Stimulated activated CD4-positive, alpha-beta T cell treated with anti-CD3 and anti-CD28 coated beads, Interleukin-1b, Interleukin-23, amount 100 ng/mL, for 48 hours (primary cell): ENCODE measurements around the gene SNAPC2.
"Not testable (repeated sequence)": the region's sequence is repeated elsewhere in the genome, so short reads cannot be mapped to it uniquely, and the experiment has no call there.

Experiments
- DNase-seq: peaks from one replicate; pipeline ENCODE4 v3.0.0-alpha.2; 2020

The SNAPC2 gene

DNA sequence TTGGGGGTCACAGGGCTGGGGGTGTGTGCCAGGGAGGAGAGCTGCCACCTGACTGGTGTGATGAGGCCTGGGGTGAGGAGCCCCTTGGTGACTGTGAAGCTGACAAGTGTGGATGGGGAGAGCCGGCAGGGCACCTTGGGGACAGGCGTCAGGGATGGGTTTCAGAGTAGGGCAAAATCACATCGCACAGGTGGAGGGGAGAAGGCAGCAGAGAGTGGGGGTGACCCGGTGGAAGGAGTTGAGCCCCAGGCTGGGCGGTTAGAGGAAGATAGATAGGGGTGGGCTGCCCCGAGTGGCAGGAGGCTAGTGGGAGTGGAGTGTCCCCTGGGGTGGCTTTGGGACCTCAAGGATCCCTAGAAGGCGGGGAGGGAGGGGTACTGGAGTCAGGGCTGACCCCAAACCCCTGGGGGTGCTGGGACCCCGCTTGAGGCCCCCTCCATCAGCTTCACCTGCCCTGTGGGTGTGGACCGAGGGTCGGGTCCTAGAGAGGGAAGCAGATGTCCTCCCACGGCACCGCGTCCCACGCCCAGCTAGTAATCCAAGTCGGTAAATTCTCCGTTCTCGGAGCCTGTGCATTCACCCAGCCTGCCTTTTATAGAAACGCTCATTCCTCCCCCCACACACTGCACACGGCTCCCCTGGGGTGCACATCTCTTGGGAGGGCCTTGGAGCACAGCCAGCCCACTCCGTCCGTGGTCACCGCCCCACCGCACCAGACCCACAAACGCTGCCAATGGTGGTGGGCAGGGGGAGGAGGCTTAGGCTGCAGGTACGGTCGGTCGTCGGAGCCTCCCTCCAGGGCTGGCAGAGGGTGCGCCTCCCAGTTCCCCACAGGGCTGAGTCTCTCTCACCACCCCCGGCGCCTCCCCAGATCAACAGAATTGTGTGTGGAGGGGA, 3.4 kb downstream of the SNAPC2 start:
- DNase-seq, result no peak

DNA sequence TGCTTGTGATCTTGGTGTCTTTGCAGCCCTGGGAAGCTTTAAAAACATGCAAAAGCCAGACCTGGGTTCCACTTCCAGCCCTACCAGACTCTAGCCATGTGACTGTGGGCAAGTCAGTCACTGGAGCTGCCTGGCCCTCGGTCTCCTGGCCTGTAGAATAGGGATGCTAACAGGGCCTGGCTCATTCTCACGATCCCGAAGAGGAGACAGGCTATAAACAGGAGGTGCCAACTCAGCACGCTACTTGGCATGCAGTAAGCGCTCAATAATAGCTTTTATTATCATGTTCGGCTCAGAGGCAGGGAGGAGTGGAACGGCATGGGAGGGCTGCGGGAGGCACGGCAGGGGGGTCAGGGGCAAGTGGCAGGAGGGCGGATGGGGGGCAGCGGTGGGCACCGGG, 4.1 kb downstream of the SNAPC2 start:
- DNase-seq, result no peak

DNA sequence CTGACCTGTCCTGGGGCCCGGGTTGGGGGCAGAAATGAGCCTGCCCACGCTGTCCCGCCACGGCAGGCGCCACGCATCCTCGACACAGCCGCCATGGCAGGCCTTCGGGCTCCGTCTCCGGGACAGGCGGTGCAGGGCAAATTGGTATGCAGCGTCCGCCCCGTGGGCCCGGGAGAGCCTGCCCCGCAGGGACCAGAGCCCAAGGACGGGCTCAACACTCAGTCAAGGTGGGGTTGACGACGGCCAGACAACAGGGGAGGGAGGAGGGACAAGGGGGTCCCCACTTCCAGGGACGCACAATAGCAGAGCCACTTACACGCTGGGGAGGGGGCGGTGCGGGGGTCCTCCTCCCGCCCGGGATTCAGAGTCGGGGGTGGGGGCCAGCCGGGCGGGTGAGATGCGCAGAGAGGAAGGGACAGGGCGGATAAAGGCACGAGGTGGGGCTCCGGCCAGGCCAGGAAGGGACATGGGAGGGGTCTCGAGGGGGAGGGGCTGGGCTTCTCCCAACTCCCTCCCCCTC, 4.6 kb downstream of the SNAPC2 start:
- DNase-seq, result no peak

DNA sequence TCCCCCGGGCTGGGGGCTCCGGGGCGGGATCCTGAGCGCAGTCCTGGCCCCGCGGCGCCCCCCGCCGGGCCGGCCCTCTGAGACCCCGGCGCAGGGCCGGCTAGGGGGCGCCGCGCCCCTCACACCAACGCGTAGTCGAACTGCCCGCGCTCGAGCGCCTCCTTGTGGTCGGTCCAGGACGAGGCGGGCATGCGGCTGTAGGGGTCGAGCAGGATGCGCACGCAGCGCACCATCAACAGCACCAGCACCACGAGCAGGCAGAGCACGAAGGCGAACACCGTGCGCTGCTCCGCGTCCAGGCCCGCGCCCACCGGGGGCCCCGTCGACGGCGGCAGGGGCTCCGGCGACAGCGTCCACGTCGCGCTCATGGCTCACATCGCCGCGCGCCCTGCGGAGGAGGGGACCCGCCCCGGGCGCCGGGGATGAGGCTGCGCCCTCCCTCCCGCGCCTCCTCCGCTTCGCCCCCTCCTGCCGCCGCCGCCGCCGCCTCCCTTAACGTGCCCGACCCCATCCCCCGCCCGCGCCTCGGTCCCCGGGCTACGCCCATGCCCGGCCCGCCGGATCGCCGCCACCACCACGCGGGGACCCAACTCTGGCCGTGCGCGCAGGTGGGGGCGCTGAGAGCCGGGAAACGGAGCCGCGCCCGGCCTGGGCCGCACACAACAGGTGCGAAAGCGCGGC, 5.2 kb downstream of the SNAPC2 start:
- peak; percentile 83 for DNase-seq

DNA sequence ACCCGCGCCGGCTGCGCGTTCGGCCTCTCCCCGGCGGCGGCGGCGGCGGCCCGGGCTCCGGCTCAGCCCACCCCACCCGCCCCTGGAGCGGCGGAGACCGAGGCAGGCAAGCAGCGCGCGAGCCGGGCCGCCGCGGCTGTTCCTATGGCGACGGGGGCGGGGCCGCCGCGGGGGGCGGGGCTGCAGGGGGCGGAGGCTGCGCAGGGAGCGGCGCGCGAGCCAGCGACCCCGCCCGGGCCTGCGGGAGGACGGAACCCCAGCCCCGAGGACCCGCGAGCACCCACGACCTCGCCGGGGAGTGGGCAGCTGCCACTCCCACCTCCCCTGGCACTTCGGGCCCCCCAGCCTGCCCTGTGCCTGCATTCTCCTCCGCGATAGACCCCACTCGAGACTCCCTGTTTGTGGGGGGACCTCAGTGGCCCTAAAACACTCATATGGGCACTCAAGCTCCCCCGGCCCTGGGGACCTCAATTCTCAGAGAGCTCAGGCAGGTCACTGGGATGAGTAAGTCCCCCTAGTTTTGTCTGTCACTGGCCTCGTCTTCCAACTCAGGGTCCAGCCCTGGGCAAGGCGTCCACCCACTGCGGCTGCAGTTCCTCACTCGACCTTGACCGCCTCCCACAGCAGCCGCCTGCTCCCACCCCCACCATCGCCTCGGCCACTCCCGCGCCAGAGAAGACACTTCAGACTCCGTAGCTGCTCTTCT, 6.0 kb downstream of the SNAPC2 start, which contains the start of gene CTXN1:
Gene CTXN1, minus strand, starts transcription at position 115 of the 706 bp plus-strand sequence. CDS start 597 bp downstream, outside the sequence.
- peak; percentile 68 for DNase-seq

- DNase-seq, result no peak
These were observed 6.8 kb downstream of the SNAPC2 start for GRCh38 chr19:7926727-7927604.

GRCh38 chr19:7927605-7928333, 7.6 kb downstream of the SNAPC2 start:
- no peak for DNase-seq

DNA sequence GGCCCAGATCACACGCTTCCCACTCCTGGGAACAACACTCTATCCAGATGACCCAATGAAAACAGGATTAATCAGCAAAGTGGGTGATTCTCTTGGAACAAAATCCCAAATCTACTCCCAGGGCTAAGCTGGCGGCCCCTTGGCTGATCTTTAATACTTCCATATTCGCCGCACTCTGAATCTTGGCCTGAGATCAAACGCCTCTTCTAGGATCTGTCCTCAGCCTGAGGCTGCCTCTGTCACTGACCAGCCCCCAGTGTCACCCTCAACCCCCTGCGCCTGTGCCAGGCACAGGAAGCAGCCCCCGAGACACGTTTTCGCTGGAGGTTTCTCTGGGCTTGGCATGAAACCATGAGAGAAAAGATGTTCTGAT, 8.2 kb downstream of the SNAPC2 start:
- no peak for DNase-seq

DNA sequence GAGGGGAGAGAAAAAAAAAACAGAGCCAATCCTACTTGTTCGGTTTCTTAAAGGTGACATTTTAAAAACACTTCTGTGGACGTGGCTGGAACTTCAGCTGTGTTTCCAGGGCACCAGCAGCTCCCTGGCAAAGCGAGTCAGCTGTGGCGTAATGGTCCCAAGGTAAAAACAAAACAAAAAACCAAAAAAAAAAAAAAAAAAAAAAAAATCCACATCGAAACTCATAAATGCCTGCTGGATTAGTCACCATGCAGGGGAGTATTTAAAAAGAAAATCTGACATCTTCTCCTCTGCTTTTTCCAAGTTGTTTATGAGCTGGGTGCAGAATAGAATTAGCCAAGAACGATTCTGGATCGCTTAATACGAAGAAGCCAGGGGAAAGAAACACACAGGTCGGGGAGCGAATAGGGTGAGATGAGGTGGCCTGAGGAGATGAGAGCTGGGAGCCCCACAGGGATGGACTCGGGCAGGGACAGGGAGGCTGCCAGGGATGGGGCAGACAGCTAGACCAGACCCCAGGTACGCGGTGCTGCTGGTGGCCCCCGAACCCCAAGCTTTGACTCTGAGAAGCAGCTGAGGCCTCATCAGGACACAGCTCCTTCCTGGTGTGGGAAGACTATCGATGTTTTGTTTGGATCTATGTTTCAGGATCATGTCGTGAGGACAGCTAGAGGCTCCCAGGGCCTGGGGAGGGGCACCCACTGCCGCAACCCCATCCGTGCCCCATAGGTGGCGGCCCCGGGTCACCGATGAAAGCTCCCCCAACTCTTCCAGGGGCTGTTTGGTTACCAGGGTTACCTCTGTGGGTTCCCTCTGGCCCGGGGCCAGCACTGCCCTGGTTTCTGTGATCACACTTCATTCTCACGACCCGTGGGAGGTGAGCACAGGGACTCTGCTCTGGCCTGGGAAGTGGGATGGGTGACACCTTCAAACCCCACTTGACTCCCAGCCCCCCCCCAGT, 8.9 kb downstream of the SNAPC2 start:
- DNase-seq, result peak; percentile 69

DNA sequence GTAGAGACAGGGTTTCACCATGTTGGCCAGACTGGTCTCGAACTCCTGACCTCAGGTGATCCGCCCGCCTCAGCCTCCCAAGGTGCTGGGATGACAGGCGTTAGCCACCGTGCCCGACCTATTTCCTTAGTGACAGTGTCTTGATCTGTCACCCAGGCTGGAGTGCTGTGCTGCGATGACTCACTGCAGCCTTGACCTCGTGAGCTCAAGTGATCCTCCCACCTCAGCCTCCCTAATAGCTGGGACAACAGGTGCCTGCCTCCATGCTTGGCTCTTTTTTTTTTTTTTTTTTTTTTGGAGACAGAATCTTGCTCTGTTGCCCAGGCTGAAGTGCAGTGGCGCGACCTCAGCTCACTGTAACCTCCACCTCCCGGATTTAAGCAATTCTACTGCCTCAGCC, 9.9 kb downstream of the SNAPC2 start:
- not testable (repeated sequence) for DNase-seq

- no peak for DNase-seq
These were observed 10.6 kb downstream of the SNAPC2 start for GRCh38 chr19:7930765-7931164.

DNA sequence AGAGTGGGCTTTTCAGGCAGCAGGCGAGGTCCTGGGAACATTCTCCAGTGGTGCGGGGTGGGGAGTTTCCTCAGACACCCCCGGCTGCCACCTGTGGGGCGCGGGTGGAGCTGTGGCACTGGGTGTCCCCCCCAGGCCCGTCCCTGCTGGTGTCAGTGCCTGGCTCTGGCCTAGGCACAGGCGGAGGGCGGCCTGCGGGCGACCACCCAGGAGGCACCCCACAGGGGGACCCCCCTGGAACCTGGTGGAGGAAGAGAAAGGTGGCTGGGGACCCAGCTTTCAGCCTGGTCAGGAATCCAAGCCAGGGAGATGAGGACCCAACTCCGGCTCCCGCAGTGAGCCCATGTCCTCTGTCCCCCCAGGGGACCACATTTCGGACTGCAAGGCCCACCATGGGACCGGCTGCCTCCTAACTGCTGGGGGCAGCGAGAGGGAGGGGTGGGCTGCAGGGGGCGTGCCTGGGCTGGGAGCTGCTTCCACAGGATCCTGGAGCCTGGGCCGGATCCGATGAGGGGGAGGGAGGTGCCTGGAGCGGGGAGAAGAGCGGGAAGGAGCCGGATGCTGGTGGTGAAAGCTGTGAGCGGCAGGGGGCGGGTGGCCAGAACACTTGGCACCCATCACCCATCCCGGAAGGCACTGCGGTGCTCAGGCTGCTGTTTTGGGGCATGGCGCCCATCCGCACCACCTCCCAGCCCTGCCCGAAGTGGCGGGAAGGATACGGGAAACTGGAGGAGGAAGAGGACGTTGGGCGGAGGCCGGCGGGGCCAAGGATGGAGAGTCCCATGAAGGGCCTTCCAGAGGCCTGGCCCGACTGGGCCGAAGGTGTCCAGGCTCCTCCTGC, 11.3 kb downstream of the SNAPC2 start:
- DNase-seq, result no peak

- DNase-seq, result no peak
These were observed 12.3 kb downstream of the SNAPC2 start for GRCh38 chr19:7932276-7932929.

- no peak for DNase-seq
These were observed 12.8 kb downstream of the SNAPC2 start for GRCh38 chr19:7932930-7933300.

GRCh38 chr19:7933411-7933810, 13.3 kb downstream of the SNAPC2 start:
- no peak for DNase-seq

GRCh38 chr19:7933828-7934725, 13.9 kb downstream of the SNAPC2 start:
- no peak for DNase-seq

GRCh38 chr19:7934766-7935165, 14.6 kb downstream of the SNAPC2 start:
- DNase-seq, result no peak

- no peak for DNase-seq
These were observed 20.7 kb downstream of the SNAPC2 start for GRCh38 chr19:7940841-7941240.
